Daoy (cell line): ENCODE measurements around the gene LMF1. TPM values are rescaled to one million over a fixed set of nuclear protein-coding genes. Genes with fewer than 3 reads are reported as not detected.
"Not testable (repeated sequence)": the region's sequence is repeated elsewhere in the genome, so short reads cannot be mapped to it uniquely, and the experiment has no call there.

Source experiments
- DNase-seq: peaks from one replicate; pipeline ENCODE4 v3.0.0-alpha.2; 2015; ENCODE audit warnings: low read depth
- total RNA-seq: library from RNA; depleted of rRNA; stranded (reverse); fragments of >200 nt; shearing (Covaris generic); gene quantifications from 2 replicates; pipeline ENCODE4 v1.2.3, GENCODE V29; 2014

The LMF1 gene
- total RNA-seq, 1 experiment from 2014 or later: 2.6 TPM

DNA sequence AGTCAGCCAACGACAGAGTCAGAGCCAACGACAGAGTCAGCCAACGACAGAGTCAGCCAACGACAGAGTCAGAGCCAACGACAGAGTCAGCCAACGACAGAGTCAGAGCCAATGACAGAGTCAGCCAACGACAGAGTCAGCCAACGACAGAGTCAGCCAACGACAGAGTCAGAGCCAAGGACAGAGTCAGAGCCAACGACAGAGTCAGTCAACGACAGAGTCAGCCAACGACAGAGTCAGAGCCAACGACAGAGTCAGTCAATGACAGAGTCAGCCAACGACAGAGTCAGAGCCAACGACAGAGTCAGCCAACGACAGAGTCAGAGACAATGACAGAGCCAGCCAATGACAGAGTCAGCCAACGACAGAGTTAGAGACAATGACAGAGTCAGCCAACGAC is 22.0 kb downstream of the LMF1 start:
- not testable (repeated sequence) for DNase-seq

DNA sequence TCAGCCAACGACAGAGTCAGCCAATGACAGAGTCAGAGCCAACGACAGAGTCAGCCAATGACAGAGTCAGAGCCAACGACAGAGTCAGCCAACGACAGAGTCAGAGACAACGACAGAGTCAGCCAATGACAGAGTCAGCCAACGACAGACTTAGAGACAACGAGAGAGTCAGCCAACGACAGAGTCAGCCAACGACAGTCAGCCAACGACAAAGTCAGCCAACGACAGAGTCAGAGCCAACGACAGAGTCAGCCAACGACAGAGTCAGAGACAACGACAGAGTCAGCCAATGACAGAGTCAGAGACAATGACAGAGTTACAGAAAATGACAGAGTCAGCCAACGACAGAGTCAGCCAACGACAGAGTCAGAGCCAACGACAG is 22.9 kb downstream of the LMF1 start:
- not testable (repeated sequence) for DNase-seq

DNA sequence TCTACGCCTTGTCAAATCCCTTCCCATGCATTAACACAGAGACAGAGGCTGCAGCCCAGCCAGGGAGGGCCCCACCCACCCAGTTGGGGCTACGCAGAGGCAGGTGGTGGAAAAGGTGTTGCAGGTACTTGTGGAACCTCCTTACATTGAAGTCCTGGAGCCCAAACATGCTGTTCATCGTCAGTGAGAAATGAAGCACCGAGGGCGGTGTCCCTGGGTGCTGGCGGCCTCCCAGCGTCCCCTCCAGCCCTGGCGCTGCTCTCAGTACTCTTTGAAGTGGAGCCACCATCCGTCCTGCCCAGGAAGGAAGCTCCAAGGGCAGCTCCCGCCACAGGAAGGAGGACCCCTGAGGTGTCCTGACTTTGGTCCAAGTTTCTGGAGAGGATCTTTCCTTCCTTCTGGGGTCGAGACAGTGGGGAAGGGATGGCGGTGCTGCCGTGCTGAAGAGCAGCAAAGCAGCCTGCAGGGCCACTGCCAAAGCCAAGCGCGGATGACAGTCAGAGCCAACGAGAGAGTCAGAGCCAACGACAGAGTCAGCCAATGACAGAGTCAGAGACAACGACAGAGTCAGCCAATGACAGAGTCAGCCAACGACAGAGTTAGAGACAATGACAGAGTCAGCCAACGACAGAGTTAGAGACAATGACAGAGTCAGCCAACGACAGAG is 23.4 kb downstream of the LMF1 start:
- DNase-seq: no peak

DNA sequence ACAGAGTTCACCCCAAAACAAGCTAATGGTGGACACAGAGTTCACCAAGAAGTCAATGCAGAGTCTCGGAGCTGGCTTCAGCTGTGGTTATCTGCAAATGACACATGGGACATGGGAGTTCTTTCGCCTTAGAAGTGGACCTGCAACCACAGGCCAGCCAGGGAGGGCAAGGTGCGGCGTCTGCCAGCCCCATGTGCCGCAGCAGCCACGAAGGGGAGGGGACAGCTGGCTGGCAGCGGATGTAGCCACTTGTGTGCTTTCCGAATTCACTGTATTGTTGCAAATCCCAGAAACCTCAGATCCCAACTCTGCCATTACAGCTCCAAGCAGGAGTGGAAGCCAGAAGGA is 24.8 kb downstream of the LMF1 start:
- DNase-seq: peak; percentile 16

DNA sequence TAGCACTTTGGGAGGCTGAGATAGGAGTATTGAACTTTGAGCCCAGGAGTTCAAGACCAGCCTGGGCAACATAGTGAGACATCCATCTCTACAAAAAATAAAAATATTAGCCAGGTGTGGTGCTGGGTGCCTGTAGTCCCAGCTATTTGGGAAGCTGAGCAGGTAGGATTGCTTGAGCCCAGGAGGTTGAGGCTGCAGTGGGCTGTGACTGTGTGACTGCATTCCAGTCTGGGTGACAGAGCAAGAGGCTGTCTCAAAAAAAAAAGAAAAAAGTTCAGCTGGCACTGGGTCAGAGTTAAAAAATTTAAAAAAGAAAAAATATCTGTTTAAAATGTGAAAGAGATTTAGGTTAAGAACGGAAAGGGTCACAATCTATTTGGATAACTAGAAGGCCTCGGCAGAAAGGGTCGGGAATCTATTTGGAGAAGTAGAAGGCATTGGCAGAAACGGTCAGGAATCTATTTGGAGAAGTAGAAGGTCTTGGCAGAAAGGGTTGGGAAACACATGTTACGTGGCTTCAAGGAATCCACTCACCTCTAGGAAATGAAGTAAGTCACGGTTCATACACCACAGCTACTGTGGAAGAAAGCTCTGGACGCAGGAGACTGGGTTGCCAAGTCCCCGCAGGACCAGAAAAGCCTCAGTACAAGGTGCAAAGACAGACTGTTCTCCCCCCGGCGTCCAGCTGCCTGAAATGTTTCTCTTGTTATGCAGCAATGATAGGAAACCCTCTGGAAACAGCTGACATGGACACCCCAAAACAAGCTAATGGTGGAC is 25.3 kb downstream of the LMF1 start:
- DNase-seq: no peak

DNA sequence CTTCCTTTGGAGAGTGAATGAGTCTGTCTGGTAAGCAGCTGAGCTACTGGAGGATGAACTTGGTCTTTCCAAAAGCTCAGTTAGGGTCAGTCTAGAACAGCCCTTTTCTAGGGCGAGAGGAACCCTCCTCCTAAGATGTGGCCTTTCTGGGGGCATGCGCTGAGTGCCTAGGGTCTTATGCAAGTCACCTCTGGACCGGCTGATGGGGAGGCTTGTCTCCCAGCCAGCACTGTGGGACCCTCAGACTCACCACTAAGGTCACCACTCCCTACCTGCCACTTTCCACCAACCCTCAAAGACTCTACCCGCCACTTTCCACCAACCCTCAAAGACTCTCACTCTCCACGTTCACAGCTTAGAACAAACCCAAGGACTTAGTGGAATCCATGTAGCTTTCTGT is 26.8 kb downstream of the LMF1 start:
- DNase-seq: no peak

DNA sequence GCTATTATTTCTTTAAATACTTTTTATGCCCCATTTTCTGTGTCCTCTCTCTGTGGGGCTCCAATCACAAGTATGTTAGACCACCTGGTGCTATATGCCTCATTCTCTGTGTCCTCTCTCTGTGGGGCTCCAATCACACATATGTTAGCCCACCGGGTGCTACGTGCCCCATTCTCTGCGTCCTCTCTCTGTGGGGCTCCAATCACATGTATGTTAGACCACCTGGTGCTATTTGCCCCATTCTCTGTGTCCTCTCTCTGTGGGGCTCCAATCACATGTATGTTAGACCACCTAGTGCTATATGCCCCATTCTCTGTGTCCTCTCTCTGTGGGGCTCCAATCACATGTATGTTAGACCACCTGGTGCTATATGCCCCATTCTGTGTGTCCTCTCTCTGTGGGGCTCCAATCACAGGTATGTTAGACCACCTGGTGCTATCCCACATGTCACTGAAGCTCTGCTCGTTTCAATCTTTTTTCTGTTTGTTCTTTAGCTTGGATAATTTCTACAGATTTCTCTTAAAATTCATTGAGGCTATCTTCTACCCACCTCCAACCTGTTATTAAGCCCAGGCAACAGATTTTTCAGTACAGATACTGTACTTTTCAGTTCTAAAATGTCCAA is 28.2 kb downstream of the LMF1 start:
- no peak for DNase-seq

DNA sequence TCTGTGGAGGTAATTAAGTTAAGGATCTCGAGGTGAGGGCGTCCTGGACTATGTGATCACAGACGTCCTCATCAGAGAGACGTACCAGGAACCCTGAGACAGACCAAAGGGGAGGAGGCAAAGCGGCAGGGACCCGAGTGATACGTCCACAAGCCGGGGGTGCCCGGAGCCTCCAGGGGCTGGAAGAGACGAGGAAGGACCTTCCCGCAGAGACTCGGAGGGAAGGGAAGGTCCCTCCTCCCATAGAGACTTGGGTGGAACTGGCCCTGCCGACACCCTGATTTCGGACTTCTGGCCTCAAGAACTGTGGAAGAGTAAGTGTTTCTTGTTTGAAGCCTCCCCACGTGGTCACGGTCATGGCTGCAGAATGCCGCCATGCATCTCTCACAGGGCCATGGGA is 30.8 kb downstream of the LMF1 start:
- no peak for DNase-seq

DNA sequence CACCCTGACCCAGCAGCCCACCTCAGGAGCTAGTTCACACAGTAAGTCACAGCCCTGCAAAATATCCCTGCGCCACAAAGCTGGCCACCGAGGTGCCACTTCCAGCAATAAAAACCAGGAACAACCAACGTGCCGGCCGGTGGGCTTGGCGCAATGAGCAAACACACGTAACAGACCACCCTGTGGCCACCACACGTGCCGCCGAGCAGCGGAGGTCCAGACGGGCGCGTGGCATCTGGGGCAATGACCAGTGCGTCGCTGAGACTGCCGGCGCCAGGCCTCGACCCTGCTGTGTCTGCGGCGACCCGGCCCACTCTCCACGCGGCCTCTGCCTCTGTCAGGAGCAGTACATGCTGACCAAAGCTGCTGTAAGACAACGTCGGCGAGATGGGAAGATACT is 31.5 kb downstream of the LMF1 start:
- no peak for DNase-seq

DNA sequence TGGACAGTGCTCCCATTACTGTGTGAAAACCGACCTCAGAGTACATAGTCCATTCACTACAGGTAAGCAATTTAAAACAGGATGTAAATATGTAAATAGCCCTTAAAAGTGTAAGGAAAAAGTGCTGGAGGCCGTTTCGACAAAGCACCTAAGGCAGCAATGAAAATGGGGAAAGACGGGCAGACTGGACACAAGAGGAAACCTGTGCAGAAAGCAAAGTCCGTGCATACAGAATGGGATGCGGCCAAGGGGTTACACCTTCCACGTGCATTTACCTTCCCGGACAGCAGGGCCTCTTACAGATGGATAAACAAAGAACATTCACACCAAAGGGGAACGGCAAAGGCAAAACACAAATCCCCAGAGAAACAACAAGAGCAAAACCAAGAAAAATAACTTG is 32.0 kb downstream of the LMF1 start:
- DNase-seq: no peak

DNA sequence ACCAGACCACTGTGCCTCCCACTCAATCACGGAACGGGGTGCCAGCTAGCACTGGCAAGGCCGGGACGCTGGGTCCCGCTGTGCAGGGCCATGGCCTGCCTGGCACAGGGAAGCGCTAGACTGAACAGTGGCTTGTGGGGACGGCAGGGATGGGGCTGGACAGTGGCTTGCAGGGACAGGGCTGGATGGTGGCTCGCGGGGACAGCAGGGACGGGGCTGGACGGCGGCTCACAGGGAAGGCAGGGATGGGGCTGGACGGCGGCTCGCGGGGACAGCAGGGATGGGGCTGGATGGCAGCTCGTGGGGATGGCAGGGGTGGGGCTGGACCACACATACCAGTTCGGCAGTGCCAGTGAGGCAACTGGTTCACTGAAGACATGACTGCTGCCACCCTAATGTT is 32.6 kb downstream of the LMF1 start:
- no peak for DNase-seq

DNA sequence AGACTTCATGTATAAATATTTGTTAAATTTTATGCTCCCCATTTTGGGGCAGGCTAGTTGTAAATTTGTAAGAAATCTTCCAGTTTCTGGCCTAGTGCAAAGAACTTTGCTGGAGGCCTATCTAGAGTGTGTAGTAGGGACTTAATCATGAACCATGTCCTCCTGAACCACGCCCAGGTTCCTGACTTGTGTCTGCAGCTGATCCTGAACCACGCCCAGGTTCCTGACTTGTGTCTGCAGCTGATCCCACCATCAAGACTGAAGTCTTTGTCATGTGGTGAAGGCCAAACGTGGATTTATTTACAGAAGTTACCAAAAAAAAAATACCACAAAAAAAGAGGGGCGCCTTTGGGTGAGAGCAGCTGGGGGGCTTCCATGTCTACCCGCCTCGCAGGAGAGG is 33.1 kb downstream of the LMF1 start:
- no peak for DNase-seq

DNA sequence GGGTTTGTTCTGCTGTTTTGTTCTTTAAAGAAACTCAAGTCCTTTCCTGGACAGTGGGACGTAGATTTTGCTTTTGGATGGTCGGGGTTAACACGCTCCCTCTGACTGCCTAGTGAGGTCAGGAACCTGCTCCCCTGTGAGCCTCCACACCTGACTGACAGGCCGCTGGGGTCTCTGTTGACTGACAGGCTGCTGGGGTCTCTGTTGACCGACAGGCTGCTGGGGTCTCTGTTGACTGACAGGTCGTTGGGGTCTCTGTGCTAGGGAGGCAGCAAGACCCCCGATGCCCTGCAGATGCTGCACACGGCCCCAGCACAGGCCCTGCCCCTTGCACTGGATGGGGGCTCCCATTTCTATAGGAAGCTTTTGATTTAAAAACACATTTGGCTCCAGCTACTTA is 33.5 kb downstream of the LMF1 start:
- no peak for DNase-seq

DNA sequence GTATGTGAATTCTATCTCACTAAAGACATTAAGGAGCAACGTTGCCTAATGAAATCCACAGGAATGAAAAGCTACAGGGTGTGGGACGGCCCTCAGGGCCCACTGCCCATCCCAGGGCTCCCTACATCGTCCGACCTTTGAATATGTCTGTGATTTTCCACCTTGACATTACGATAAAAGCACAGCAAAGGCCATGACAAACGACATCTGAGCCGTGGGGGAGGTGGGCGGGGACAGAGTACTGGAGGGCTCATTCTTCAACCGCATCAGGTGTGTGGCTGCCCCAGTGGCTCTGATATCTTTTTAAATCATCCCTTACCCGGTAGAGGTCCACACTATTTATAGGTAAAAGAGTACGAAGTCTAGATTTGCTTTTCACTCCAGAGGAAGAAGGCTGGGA is 35.1 kb downstream of the LMF1 start:
- no peak for DNase-seq

DNA sequence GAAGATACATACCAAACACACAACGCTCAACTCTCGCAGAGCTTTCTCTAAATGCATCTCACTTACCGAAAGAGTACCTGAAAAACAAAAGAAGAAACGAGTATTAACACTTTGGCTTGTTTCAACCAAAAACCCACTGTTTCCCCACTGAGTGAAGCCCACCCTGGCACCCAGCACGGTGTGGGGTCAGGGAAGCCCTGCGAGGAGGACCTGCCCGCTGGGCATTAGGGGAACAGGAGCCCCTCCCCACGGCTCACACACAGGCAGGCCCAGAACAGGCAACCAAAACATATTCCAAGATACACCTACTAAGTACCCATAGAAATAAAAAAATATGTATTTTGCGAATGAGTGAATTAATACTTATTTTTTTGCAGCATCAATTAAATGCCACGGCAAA is 36.6 kb downstream of the LMF1 start:
- no peak for DNase-seq

DNA sequence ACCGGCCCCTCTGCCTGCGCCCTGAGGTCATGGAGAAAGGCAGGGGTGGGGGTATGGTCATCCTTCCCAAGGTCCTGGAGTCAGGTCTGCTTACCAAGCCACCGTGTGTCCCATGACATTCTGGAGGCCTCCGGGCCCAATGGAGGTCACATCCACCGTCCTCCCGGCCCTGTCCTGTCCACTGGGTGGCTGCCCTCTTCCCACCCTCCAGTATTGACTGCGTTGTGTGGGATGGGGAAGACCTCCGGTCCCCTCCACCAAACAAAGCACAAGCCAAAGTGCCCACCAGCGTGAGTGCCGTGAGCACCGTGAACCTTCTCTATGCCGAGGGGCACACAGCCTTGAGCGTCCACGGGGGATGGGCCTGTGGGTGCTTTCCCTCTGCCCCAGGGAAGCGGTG is 37.2 kb downstream of the LMF1 start:
- no peak for DNase-seq

DNA sequence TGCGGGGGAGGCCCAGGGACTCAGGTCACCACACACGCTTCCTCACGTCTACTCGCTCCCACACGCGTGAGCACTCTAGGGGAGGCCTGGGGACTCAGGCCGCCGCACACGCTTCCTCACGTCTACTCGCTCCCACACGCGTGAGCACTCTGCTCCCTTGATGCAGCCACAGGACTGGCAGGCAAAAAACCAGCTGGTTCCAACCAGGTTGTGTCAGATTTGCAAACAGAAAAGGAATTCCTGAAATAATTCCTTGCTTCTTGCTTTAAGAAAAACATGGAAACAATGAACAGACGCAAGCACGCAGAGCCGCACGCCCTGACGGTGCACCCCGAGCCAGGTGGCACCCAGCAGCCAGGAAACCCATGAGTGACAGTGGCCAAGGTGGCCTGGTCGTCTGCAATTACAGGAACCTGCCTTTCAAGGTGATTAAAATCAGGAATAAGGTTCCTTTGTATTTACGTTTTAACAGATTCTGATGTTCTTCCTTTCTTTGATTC is 37.9 kb downstream of the LMF1 start:
- no peak for DNase-seq

DNA sequence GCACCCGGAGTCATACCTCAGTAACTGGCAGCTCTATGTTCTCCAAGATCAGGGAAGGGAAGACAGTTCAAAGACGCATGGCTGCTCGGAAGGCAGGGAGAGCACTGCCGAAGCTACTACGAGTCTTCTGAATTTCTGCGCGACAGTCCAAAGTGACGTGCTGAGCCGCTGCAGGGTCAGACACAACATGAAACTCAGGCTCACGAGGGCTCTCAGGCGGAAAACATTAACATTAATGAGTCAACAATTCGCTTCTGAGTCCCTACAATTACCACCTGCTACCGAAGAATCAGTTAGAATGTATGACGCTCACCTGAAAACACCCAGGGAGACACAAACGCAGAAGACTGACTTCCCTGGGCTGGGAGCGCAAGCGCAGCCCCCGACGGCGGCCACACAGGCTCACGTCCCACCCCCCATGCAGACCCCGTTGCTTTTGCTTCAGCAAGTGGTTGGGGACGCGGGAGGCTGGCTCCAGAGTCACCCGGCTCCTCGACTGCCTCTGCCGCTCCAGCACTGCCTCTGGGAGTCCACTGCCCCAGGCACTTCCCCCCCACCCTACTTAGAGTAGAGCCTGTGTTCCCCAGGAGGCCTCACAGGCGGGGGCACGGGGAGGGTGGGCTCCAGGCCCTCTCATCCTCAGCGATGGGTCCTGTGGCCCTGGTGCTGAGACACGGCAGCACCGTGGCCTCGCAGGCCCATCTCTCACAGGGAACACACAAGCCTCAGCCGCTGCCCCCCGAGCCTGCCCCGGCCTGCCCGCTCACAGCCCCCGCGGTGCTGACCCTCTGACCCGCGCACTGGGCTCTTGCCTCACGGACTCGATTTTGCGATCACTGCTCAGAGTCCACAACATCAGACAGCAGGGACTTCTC is 38.9 kb downstream of the LMF1 start:
- DNase-seq: no peak

DNA sequence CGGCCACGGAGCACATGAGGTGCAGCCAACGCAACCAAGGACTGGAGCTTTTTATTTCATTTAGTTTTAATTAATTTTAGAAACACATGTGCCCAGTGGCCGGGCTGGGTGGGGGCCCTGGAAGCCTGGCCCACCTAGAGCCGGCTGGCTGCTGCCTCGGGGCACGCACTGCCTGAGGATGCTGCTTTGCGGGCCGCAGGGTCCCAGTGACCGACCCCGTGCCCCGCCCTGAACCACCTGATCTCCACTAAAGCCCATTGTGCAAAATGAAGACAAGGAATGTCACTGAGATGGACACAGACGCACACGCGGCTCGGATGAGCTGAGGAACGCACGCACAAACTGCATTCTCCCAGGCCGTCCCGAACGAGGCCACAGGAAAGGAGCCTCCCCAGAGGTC is 39.6 kb downstream of the LMF1 start:
- no peak for DNase-seq

DNA sequence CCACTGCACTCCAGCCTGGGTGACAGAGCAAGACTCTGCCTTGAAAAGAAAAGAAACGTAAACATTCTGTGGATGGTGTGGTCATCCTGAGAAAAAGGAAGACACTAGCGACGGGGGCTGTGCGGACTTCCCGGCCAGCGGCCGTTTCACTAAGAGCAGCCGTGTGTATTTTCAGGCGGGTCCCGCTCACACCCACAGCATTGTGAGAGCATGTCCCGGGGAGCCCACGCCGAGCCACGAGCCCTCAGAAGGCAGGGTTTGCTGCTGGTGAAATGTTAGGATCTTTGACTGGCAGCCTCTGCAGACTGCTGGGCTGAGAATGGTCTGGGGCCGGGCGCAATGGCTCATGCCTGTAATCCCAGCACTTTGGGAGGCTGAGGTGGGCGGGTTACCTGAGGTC is 40.3 kb downstream of the LMF1 start:
- DNase-seq: no peak

DNA sequence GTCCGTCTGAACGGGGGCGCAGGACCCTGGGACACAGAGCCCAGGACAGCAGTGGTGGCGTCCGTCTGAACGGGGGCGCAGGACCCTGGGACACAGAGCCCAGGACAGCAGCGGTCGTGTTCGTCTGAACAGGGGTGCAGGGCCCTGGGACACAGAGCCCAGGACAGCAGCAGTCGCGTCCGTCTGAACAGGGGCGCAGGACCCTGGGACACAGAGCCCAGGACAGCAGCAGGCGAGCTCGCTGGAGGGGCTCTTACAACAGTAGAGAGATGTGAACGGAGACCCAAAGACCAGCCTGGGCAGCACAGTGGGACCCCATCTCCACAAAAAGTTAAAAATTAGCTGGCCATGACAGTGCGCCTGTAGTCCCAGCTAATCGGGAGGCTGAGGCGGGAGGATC is 40.7 kb downstream of the LMF1 start:
- DNase-seq: no peak
